Parathyroid adenoma (tissue), 2 donors: ENCODE measurements around the gene PIEZO2.

Experiments used
- H2AFZ ChIP-seq: fragments of 300-600 bp; sonication (generic); one replicate; pipeline ENCODE4 v1.7.0; 2017; ENCODE audit warnings: antibody characterized with exemption, mild to moderate bottlenecking
- H3K27ac ChIP-seq: fragments of 300-600 bp; sonication (generic); one replicate; pipeline ENCODE4 v1.7.0; 2017
- H3K27me3 ChIP-seq: fragments of 300-600 bp; sonication (generic); one replicate; pipeline ENCODE4 v1.7.0; 2017; ENCODE audit warnings: low read length; ENCODE audit not compliant: control insufficient read depth, insufficient read depth
- H3K36me3 ChIP-seq: fragments of 300-600 bp; sonication (generic); one replicate; pipeline ENCODE4 v1.7.0; 2017; ENCODE audit warnings: low read length; ENCODE audit not compliant: control insufficient read depth, insufficient read depth
- H3K4me1 ChIP-seq: fragments of 300-600 bp; sonication (generic); one replicate; pipeline ENCODE4 v1.7.0; 2017; ENCODE audit warnings: control low read depth
- H3K4me2 ChIP-seq: fragments of 300-600 bp; sonication (generic); one replicate; pipeline ENCODE4 v1.7.0; 2017; ENCODE audit warnings: low read length
- H3K4me3 ChIP-seq: fragments of 300-600 bp; sonication (generic); one replicate; pipeline ENCODE4 v1.7.0; 2017; ENCODE audit warnings: low read depth, low read length
- H3K79me2 ChIP-seq: fragments of 300-600 bp; sonication (generic); one replicate; pipeline ENCODE4 v1.7.0; 2017; ENCODE audit warnings: control low read depth
- H3K9ac ChIP-seq: fragments of 300-600 bp; sonication (generic); one replicate; pipeline ENCODE4 v1.7.0; 2017; ENCODE audit warnings: mild to moderate bottlenecking
- H3K9me3 ChIP-seq: fragments of 300-600 bp; sonication (generic); one replicate; pipeline ENCODE4 v1.7.0; 2017; ENCODE audit warnings: low read length; ENCODE audit not compliant: control insufficient read depth
- CTCF ChIP-seq: fragments of 300-600 bp; sonication (generic); IDR thresholded peaks from one replicate; pipeline ENCODE4 v1.7.0; 2017; ENCODE audit warnings: antibody characterized with exemption, mild to moderate bottlenecking
- donor health status: primary hyperparathyroidism.

The PIEZO2 gene

GRCh38 chr18:10670856-10671255, 478.5 kb downstream of the PIEZO2 start:
- Histone ChIP-seq H3K4me3 (no peak overlapping the region), H3K27me3 (no peaks in the 10 kb centered on the region), H3K27ac (no peak overlapping the region), H3K4me1 (no peaks in the 10 kb centered on the region), H2AFZ (no peak overlapping the region), H3K9ac (no peak overlapping the region), H3K36me3 (no peaks in the 10 kb centered on the region), H3K79me2 (no peaks in the 10 kb centered on the region), H3K4me2 (no peak overlapping the region), H3K9me3 (no peaks in the 10 kb centered on the region)
- TF ChIP-seq CTCF, result no peak

- TF ChIP-seq CTCF, result no peak
These were observed 479.8 kb downstream of the PIEZO2 start for GRCh38 chr18:10669441-10670100.

DNA sequence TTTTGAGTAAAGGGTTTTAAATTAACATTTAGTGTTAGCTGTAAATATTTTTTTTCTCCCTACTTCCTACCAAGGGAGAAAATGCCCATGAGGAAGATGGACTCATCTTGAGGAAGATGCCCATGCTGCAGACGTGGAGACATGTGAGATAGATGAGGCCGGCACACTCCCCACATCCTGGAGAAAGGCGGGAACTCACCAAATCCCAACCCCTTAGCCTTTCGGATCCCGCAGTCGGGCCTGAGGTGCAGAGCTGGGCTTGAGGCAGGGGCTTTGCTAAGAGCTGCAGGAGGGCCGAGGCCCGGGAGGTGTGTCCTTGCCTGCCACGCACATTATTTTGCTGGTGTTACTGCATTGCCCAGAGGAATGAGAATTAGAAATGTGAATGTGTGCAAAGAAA, 485.6 kb downstream of the PIEZO2 start:
- H2AFZ ChIP-seq, result no peak overlapping the region
- no peaks in the 10 kb centered on the region for H3K36me3 ChIP-seq
- H3K27ac ChIP-seq, result no peak overlapping the region
- no peak overlapping the region for H3K4me2 ChIP-seq
- no peaks in the 10 kb centered on the region for H3K79me2 ChIP-seq
- no peak overlapping the region for H3K4me3 ChIP-seq
- no peaks in the 10 kb centered on the region for H3K4me1 ChIP-seq
- no peaks in the 10 kb centered on the region for H3K9me3 ChIP-seq
- no peak for TF ChIP-seq CTCF
- no peaks in the 10 kb centered on the region for H3K27me3 ChIP-seq
- no peak overlapping the region for H3K9ac ChIP-seq

More at GRCh38 chr18:10669441-10670100, 479.8 kb downstream of the PIEZO2 start:
- H3K4me2 ChIP-seq, result no peak overlapping the region
- H3K27me3 ChIP-seq, result no peaks in the 10 kb centered on the region
- H3K9ac ChIP-seq, result no peak overlapping the region
- H3K9me3 ChIP-seq, result no peaks in the 10 kb centered on the region
- H3K27ac ChIP-seq, result no peak overlapping the region
- H2AFZ ChIP-seq, result no peak overlapping the region
- no peaks in the 10 kb centered on the region for H3K79me2 ChIP-seq
- H3K36me3 ChIP-seq, result no peaks in the 10 kb centered on the region
- no peaks in the 10 kb centered on the region for H3K4me1 ChIP-seq
- H3K4me3 ChIP-seq, result no peak overlapping the region

- no peak overlapping the region for H3K4me3 ChIP-seq
- no peak overlapping the region for H3K4me2 ChIP-seq
- TF ChIP-seq CTCF, result no peak
- H3K27ac ChIP-seq, result no peak overlapping the region
- H3K4me1 ChIP-seq, result no peaks in the 10 kb centered on the region
- no peaks in the 10 kb centered on the region for H3K79me2 ChIP-seq
- no peak overlapping the region for H3K9ac ChIP-seq
- no peaks in the 10 kb centered on the region for H3K9me3 ChIP-seq
- H2AFZ ChIP-seq, result no peak overlapping the region
- no peaks in the 10 kb centered on the region for H3K36me3 ChIP-seq
- no peaks in the 10 kb centered on the region for H3K27me3 ChIP-seq
These were observed 488.1 kb downstream of the PIEZO2 start for GRCh38 chr18:10661317-10661716.

DNA sequence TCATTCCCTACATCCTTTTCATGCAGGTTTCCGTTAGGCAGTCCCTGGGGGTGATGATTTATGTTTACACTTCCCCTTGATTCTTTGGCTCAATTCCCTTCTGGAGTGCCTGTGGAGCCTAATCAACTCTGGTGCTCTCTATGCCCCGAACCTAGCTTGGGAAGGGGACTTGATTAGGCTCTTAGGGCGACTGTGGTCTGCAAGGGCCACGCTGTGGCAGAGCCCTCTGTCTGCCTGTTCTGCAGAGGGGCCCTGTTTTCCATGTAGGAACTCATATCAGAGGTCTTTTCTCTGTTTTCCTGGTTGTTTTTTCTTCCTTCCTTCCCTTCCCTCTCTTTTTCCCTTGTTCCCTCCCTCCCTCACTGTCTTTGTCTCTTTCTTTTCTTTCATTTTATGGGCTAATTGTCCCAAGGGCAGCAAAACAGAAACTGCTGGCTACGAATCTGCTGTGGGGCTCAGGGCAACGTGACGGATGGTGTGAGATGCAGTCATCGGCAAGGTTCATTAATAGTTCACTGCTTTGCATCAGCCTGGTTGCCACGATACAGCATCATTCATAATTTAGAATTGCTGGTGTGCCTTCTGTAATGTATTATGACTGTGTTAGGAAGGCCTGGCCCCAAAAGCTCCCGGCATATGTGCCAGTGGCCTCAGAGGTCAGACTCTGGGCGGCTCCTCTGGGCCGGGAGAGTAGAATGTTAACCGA, 489.0 kb downstream of the PIEZO2 start:
- no peak for TF ChIP-seq CTCF
- H3K4me2 ChIP-seq, result no peak overlapping the region
- H3K4me3 ChIP-seq, result no peak overlapping the region
- H3K27me3 ChIP-seq, result no peaks in the 10 kb centered on the region
- no peaks in the 10 kb centered on the region for H3K36me3 ChIP-seq
- H3K9ac ChIP-seq, result no peak overlapping the region
- no peak overlapping the region for H2AFZ ChIP-seq
- H3K9me3 ChIP-seq, result no peaks in the 10 kb centered on the region
- no peaks in the 10 kb centered on the region for H3K4me1 ChIP-seq
- no peaks in the 10 kb centered on the region for H3K79me2 ChIP-seq
- H3K27ac ChIP-seq, result no peak overlapping the region
